ENCODE measurements around the gene PCDH9. TPM values are rescaled to one million over a fixed set of nuclear protein-coding genes. Genes with fewer than 3 reads are reported as not detected.

The PCDH9 gene
- total RNA-seq, 1 experiment from 2014 or later, result 10.1 TPM

GRCh38 chr13:67139551-67139950 lies 90.6 kb downstream of the PCDH9 start:
- Mint-ChIP-seq H3K27me3 (ENCODE audit: insufficient read depth, unreplicated experiment) (no peaks in the 10 kb centered on the region), H3K27ac (ENCODE audit: low read depth, unreplicated experiment) (no peak overlapping the region), H3K36me3 (ENCODE audit: insufficient read depth, unreplicated experiment) (no peaks in the 10 kb centered on the region), H3K4me3 (ENCODE audit: unreplicated experiment) (no peak overlapping the region), H3K4me1 (ENCODE audit: insufficient read depth, unreplicated experiment) (peaks cover 14% of the 10 kb centered on the region), H3K9me3 (ENCODE audit: unreplicated experiment) (no peaks in the 10 kb centered on the region)
- TF ChIP-seq CTCF (IDR thresholded peaks at IDR 0.05; ENCODE audit: unreplicated experiment), result no peak
- intact Hi-C loops (cut with micrococcal nuclease), result no loop called here
- CTCF ChIA-PET, result interaction anchor here (0.6 kb wide), 1 partner anchor 186 kb away, joined by 3 read pairs; no protein-coding TSS in a partner anchor
- DNase-seq (ENCODE audit: unreplicated experiment), result no peak
- POLR2A ChIA-PET, result interaction anchor here (0.6 kb wide), 1 partner anchor 384 kb away, joined by 3 read pairs; no protein-coding TSS in a partner anchor
- BruUV-seq (replicated peaks), result no TSS peak

GRCh38 chr13:67138970-67139369 lies 91.2 kb downstream of the PCDH9 start:
- Mint-ChIP-seq H3K4me3 (ENCODE audit: unreplicated experiment) (no peak overlapping the region), H3K27ac (ENCODE audit: low read depth, unreplicated experiment) (no peak overlapping the region), H3K36me3 (ENCODE audit: insufficient read depth, unreplicated experiment) (no peaks in the 10 kb centered on the region), H3K4me1 (ENCODE audit: insufficient read depth, unreplicated experiment) (peaks cover 12% of the 10 kb centered on the region), H3K27me3 (ENCODE audit: insufficient read depth, unreplicated experiment) (no peaks in the 10 kb centered on the region), H3K9me3 (ENCODE audit: unreplicated experiment) (no peaks in the 10 kb centered on the region)
- intact Hi-C loops (cut with micrococcal nuclease), result no loop called here
- TF ChIP-seq CTCF (IDR thresholded peaks at IDR 0.05; ENCODE audit: unreplicated experiment), result no peak
- BruUV-seq (replicated peaks), result no TSS peak
- DNase-seq (ENCODE audit: unreplicated experiment), result no peak
- ChIA-PET POLR2A (interaction anchor here (0.6 kb wide), 1 partner anchor 384 kb away, joined by 3 read pairs; no protein-coding TSS in a partner anchor), CTCF (interaction anchor here (0.6 kb wide), 1 partner anchor 186 kb away, joined by 3 read pairs; no protein-coding TSS in a partner anchor)

GRCh38 chr13:67137044-67137735 lies 92.9 kb downstream of the PCDH9 start:
- intact Hi-C loops (cut with micrococcal nuclease), result no loop called here
- TF ChIP-seq CTCF (IDR thresholded peaks at IDR 0.05; ENCODE audit: unreplicated experiment), result no peak
- peaks cover 7% of the 10 kb centered on the region for H3K36me3 Mint-ChIP-seq (ENCODE audit: insufficient read depth, unreplicated experiment)
- POLR2A ChIA-PET, result interaction anchor here (0.5 kb wide), 1 partner anchor 330 kb away, joined by 3 read pairs; no protein-coding TSS in a partner anchor
- peaks cover 5% of the 10 kb centered on the region for H3K4me1 Mint-ChIP-seq (ENCODE audit: insufficient read depth, unreplicated experiment)
- no peaks in the 10 kb centered on the region for H3K27me3 Mint-ChIP-seq (ENCODE audit: insufficient read depth, unreplicated experiment)
- no peak for DNase-seq (ENCODE audit: unreplicated experiment)
- no peak overlapping the region for H3K27ac Mint-ChIP-seq (ENCODE audit: low read depth, unreplicated experiment)
- CTCF ChIA-PET, result interaction anchor here (0.6 to 0.7 kb wide), 2 partner anchors 348 to 516 kb away, joined by 3 read pairs; no protein-coding TSS in a partner anchor
- H3K4me3 Mint-ChIP-seq (ENCODE audit: unreplicated experiment), result no peak overlapping the region
- BruUV-seq (replicated peaks), result no TSS peak
- H3K9me3 Mint-ChIP-seq (ENCODE audit: unreplicated experiment), result no peaks in the 10 kb centered on the region

- intact Hi-C loops (cut with micrococcal nuclease), result no loop called here
- POLR2A ChIA-PET, result no interaction called here
- no peak overlapping the region for H3K4me3 Mint-ChIP-seq (ENCODE audit: unreplicated experiment)
- H3K27ac Mint-ChIP-seq (ENCODE audit: low read depth, unreplicated experiment), result no peak overlapping the region
- CTCF ChIA-PET, result no interaction called here
- no peaks in the 10 kb centered on the region for H3K27me3 Mint-ChIP-seq (ENCODE audit: insufficient read depth, unreplicated experiment)
- no peak for DNase-seq (ENCODE audit: unreplicated experiment)
- H3K9me3 Mint-ChIP-seq (ENCODE audit: unreplicated experiment), result no peaks in the 10 kb centered on the region
- no TSS peak for BruUV-seq (replicated peaks)
- H3K4me1 Mint-ChIP-seq (ENCODE audit: insufficient read depth, unreplicated experiment), result peaks cover 5% of the 10 kb centered on the region
- TF ChIP-seq CTCF (IDR thresholded peaks at IDR 0.05; ENCODE audit: unreplicated experiment), result no peak
- peaks cover 9% of the 10 kb centered on the region for H3K36me3 Mint-ChIP-seq (ENCODE audit: insufficient read depth, unreplicated experiment)
Measured at GRCh38 chr13:67136157-67136556, 94.0 kb downstream of the PCDH9 start.

All from MCF 10A (cell line).